Measurements from ENCODE around the gene VAV2.

Gene VAV2

DNA sequence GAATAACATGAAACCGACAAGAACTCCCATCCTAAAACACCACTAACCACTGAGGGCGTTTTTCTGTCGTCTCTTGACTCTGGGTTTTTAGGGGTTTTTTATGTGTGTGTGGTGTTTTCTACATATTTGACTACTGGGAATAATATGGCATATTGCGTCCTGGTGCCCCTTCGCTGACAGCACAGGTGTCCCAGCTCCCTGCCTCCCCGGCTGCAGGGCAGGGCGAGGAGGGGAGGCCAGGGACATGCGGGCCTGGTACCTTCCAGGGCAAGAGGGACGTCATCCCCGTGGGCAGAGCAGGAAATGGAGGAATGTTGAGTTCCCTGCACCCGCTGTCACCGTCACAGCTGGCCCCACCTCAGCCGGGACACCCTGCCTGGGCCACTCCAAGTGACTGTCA is 34.8 kb downstream of the VAV2 start:
- no peaks in the 10 kb centered on the region for H3K36me3 ChIP-seq (ENCODE audit: control insufficient read depth, low read depth, low read length)
- H3K9me3 ChIP-seq (ENCODE audit: control insufficient read depth, low read depth, low read length): no peaks in the 10 kb centered on the region
- no peak overlapping the region for H3K9ac ChIP-seq (ENCODE audit: low read length)
- H3K27ac ChIP-seq (ENCODE audit: low read length): no peak overlapping the region
- H3K27me3 ChIP-seq (ENCODE audit: control insufficient read depth, insufficient read depth, low read length): no peaks in the 10 kb centered on the region
- H3K4me1 ChIP-seq (ENCODE audit: control insufficient read depth, low read depth, low read length): peaks cover 41% of the 10 kb centered on the region
- no peak overlapping the region for H3K4me3 ChIP-seq (ENCODE audit: low read length)

DNA sequence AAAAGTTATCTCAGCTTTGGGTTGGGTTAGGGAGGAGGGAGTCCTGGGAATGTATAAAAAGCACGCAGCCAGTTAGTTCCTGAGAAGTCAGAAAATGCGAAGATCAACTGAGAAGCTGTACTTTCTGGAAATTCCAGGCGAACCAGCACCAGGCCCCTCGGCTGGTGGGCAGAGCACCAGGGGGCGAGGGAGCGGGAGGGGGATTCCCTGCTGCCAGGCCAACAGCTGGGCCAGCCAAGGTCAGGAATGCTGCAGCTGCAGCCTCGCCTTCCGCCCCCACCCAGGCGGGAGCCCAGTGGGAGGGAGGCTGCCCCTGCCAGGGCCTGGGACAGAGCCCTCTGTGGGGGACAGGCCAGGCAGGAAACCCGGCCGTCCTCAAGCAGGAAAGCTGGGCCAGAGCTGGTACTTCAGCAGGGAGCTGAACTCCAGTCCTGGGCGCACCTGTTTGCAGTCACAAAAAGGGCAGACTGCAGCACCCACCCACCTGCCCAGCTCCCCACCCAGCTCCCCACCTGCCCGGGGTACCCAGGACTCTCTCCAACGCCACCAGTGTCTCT is 35.5 kb downstream of the VAV2 start:
- peaks cover 41% of the 10 kb centered on the region for H3K4me1 ChIP-seq (ENCODE audit: control insufficient read depth, low read depth, low read length)

DNA sequence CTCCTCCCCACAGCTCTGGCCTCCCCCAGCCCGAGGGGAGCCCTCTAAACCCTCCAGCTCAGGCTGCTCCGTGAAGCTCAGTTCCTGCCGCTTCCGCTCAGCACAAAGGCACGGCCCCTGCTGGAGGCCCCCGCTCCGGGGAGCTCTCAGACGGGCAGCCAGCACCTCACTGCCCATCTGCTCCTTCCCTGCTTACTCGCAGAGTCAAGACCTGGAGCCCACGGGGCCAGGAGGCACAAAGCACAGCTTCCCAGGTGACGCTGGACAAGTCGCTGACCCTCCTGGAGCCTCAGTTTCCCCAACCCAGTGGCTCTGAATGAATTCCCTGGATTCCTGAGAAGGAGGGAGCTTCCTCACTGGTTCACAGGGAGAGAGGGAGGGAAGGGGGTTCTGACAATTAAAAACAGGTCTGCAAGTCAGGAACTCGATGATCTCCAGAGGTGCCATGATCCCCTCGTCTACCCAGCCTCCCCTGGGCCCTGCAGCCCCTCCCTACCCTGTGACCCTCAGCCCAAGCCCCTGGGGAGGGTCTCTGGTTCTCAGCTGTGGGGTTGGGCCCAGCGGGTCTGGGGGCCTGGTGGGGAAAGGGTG is 36.2 kb downstream of the VAV2 start:
- H3K4me3 ChIP-seq (ENCODE audit: low read length): peak overlapping the region; percentile 5
- H3K27ac ChIP-seq (ENCODE audit: low read length): peak overlapping the region; percentile 9
- peak overlapping the region; percentile 11 for H3K9ac ChIP-seq (ENCODE audit: low read length)
- no peaks in the 10 kb centered on the region for H3K9me3 ChIP-seq (ENCODE audit: control insufficient read depth, low read depth, low read length)
- no peaks in the 10 kb centered on the region for H3K36me3 ChIP-seq (ENCODE audit: control insufficient read depth, low read depth, low read length)
- H3K4me1 ChIP-seq (ENCODE audit: control insufficient read depth, low read depth, low read length): peaks cover 37% of the 10 kb centered on the region
- no peaks in the 10 kb centered on the region for H3K27me3 ChIP-seq (ENCODE audit: control insufficient read depth, insufficient read depth, low read length)

More for the DNA sequence above, 35.5 kb downstream of the VAV2 start:
- no peaks in the 10 kb centered on the region for H3K9me3 ChIP-seq (ENCODE audit: control insufficient read depth, low read depth, low read length)
- peak overlapping the region; percentile 5 for H3K4me3 ChIP-seq (ENCODE audit: low read length)
- no peaks in the 10 kb centered on the region for H3K36me3 ChIP-seq (ENCODE audit: control insufficient read depth, low read depth, low read length)
- H3K27ac ChIP-seq (ENCODE audit: low read length): peak overlapping the region; percentile 9
- peak overlapping the region; percentile 11 for H3K9ac ChIP-seq (ENCODE audit: low read length)
- H3K27me3 ChIP-seq (ENCODE audit: control insufficient read depth, insufficient read depth, low read length): no peaks in the 10 kb centered on the region

DNA sequence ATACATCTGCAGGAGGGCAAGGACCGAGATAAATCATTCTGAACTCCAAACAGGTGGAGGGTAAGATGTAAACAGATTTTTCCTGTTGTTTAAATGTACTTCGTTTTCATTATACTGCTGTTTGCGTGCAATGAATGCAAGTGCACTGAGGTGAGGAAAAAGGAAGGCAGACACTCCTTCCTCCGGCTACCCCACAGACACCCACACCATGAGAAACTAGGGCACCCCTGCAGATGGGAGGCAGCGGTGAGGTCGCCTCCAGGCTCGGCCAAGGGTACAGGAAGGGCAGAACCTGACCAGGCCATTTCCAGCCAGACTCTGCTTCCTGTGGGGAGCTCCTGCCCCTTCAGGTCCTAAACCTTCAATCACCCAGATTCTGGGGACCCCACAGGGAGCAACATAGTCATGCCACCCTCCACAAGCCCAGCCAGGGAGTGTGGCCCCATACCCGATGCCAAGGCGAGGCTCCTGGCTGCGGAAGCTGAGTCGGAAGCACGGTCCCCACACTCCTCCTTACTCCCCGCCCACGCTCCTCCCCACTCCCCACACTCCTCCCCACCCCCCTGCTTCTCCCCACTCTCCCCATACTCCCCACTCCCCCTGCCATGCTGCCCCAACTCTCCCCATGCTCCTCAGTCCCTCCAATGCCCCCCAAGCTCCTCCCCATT is 37.1 kb downstream of the VAV2 start:
- H3K9me3 ChIP-seq (ENCODE audit: control insufficient read depth, low read depth, low read length): no peaks in the 10 kb centered on the region
- no peaks in the 10 kb centered on the region for H3K27me3 ChIP-seq (ENCODE audit: control insufficient read depth, insufficient read depth, low read length)
- peaks cover 33% of the 10 kb centered on the region for H3K4me1 ChIP-seq (ENCODE audit: control insufficient read depth, low read depth, low read length)
- no peak overlapping the region for H3K9ac ChIP-seq (ENCODE audit: low read length)
- no peaks in the 10 kb centered on the region for H3K36me3 ChIP-seq (ENCODE audit: control insufficient read depth, low read depth, low read length)
- H3K4me3 ChIP-seq (ENCODE audit: low read length): no peak overlapping the region
- no peak overlapping the region for H3K27ac ChIP-seq (ENCODE audit: low read length)

DNA sequence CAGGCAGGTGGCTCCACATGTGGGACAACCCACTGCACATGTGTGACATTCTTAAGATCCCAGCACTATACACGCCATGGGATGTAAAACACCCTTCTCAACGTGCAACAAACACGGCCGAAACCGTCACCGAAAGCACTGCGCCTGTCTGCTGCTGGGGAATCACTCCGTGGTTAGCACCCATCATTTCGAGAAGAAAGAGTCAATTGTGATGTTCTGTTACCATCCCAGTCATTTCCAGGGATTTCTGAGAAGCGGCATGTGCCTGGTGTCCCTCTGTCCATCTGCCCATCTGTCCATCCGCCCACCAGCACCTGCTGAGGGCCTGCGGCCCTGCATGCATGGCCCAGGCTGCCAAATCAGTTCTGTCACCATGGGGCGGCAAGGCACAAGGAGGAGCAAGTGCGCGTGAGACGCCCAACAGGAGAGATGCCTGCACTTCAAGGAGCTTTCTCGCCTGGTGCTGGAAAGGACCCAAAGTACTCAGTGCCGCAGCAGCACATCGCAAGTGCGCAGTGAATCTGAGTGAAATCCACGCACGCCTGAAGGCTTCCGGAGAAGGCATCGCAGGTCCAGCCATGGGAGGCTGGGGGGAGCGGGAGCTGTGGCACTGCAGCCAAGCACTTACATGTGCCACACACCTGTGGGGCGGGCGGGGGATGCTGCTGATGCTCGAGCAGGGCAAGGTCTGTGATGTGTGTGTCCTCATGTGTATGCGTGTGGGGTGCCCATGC is 38.0 kb downstream of the VAV2 start:
- Histone ChIP-seq H3K36me3 (ENCODE audit: control insufficient read depth, low read depth, low read length) (no peaks in the 10 kb centered on the region), H3K9me3 (ENCODE audit: control insufficient read depth, low read depth, low read length) (no peaks in the 10 kb centered on the region), H3K27me3 (ENCODE audit: control insufficient read depth, insufficient read depth, low read length) (no peaks in the 10 kb centered on the region), H3K27ac (ENCODE audit: low read length) (no peak overlapping the region), H3K4me3 (ENCODE audit: low read length) (no peak overlapping the region), H3K4me1 (ENCODE audit: control insufficient read depth, low read depth, low read length) (peaks cover 29% of the 10 kb centered on the region), H3K9ac (ENCODE audit: low read length) (no peak overlapping the region)

DNA sequence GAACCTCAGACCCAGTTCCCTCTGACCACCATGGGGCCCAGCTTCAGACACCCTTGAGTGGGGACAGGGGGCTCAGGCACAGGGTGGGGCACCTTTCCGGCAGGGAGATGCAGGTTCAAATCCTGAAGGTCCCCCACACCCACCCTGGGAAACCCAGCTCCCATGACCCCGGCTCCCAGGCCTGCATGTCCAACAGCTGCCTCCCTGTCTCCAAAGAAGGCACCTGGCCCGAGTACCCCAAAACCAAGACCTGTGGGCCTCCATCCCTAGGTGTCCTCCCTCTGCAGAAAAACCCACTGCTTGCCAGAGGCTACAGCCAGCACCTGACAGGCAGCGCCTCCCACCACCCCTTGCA is 38.5 kb downstream of the VAV2 start:
- Histone ChIP-seq H3K27me3 (ENCODE audit: control insufficient read depth, insufficient read depth, low read length) (no peaks in the 10 kb centered on the region), H3K4me3 (ENCODE audit: low read length) (no peak overlapping the region), H3K27ac (ENCODE audit: low read length) (no peak overlapping the region), H3K4me1 (ENCODE audit: control insufficient read depth, low read depth, low read length) (peaks cover 24% of the 10 kb centered on the region), H3K9me3 (ENCODE audit: control insufficient read depth, low read depth, low read length) (no peaks in the 10 kb centered on the region), H3K36me3 (ENCODE audit: control insufficient read depth, low read depth, low read length) (no peaks in the 10 kb centered on the region), H3K9ac (ENCODE audit: low read length) (no peak overlapping the region)

DNA sequence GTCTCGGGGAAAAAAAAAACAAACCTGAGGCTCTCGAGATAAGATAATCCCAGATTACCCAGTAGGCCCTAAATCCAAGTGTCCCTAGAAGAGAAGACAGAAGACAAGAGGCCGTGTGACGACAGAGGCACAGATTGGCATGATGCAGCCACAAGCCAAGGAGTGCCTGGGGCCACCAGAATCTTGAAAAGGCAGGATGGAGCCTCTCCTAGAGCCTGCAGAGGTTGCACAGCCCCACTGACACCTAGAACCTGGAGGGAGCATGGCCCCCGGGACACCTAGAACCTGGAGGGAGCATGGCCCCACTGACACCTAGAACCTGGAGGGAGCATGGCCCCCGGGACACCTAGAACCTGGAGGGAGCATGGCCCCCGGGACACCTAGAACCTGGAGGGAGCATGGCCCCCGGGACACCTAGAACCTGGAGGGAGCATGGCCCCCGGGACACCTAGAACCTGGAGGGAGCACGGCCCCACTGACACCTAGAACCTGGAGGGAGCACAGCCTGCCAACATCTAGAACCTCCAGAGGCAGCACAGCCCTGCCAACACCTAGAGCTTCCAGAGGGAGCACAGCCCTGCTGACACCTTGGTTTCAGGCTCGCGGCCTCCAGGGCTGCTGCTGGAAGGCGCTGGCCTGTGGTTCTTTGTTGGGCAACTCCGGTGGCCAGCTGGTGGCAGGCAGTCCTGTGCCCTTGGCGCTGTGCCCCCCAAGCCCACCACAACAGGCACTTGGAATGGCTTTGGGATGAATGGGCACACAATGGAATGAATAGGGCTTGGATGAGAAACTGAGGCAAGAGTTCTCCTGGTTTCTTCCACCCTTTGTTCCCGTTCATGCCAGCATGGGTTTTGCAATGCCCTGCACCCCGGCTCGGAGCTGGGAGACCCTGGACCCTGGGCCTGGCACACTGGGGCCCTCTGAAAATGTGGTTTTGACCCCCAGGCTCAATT is 39.2 kb downstream of the VAV2 start:
- H3K36me3 ChIP-seq (ENCODE audit: control insufficient read depth, low read depth, low read length): no peaks in the 10 kb centered on the region
- no peak overlapping the region for H3K4me3 ChIP-seq (ENCODE audit: low read length)
- H3K9ac ChIP-seq (ENCODE audit: low read length): no peak overlapping the region
- H3K27ac ChIP-seq (ENCODE audit: low read length): no peak overlapping the region
- H3K9me3 ChIP-seq (ENCODE audit: control insufficient read depth, low read depth, low read length): no peaks in the 10 kb centered on the region
- no peaks in the 10 kb centered on the region for H3K27me3 ChIP-seq (ENCODE audit: control insufficient read depth, insufficient read depth, low read length)
- H3K4me1 ChIP-seq (ENCODE audit: control insufficient read depth, low read depth, low read length): peaks cover 22% of the 10 kb centered on the region

DNA sequence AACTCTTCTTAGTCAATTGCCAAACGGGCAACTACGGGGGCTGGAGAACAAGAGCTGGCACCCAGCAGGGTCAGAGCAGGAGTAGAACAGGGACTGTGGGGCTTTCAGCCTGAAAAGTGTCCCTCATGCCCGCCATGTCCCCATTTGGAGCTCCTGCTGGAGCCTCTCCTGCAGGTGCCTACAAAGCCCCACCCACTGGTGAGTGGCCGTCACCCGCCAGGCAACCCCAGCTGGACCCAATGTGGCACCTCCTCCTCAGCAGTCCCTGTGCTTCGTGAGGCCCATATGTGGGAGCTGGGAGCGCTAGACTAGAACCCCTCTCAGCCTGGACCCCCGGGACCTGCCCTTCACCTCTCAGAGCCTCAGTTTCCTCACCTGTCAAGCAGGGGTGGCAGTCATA is 40.9 kb downstream of the VAV2 start:
- no peak overlapping the region for H3K4me3 ChIP-seq (ENCODE audit: low read length)
- no peaks in the 10 kb centered on the region for H3K27me3 ChIP-seq (ENCODE audit: control insufficient read depth, insufficient read depth, low read length)
- H3K27ac ChIP-seq (ENCODE audit: low read length): no peak overlapping the region
- H3K9ac ChIP-seq (ENCODE audit: low read length): no peak overlapping the region
- no peaks in the 10 kb centered on the region for H3K36me3 ChIP-seq (ENCODE audit: control insufficient read depth, low read depth, low read length)
- H3K9me3 ChIP-seq (ENCODE audit: control insufficient read depth, low read depth, low read length): no peaks in the 10 kb centered on the region
- peaks cover 10% of the 10 kb centered on the region for H3K4me1 ChIP-seq (ENCODE audit: control insufficient read depth, low read depth, low read length)

DNA sequence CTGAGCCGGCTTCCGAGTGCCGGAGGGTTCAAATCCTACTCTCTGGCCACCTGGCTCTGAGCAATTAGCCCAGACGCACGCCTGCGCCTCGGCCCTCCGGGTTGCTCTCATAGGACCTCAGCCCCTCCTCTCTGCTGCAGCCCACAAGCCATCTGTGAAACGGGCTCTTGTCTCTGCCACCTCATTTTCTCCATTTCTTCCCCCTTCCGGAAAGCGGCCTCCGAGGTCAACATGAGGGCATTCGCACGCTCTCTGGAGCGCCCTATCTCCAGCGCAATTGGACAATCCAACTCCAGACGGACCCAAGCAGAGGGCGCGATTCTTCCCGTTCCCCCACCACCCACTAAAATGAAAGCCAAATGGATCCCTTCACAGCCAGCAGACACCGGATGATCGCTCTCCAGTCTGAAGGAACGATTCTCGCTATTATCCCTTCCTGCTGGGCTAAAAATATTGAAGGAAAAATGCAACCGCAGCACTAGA is 41.5 kb downstream of the VAV2 start:
- H3K4me3 ChIP-seq (ENCODE audit: low read length): no peak overlapping the region
- no peaks in the 10 kb centered on the region for H3K36me3 ChIP-seq (ENCODE audit: control insufficient read depth, low read depth, low read length)
- H3K27ac ChIP-seq (ENCODE audit: low read length): no peak overlapping the region
- H3K9ac ChIP-seq (ENCODE audit: low read length): no peak overlapping the region
- no peaks in the 10 kb centered on the region for H3K9me3 ChIP-seq (ENCODE audit: control insufficient read depth, low read depth, low read length)
- H3K27me3 ChIP-seq (ENCODE audit: control insufficient read depth, insufficient read depth, low read length): no peaks in the 10 kb centered on the region
- peaks cover 4% of the 10 kb centered on the region for H3K4me1 ChIP-seq (ENCODE audit: control insufficient read depth, low read depth, low read length)

DNA sequence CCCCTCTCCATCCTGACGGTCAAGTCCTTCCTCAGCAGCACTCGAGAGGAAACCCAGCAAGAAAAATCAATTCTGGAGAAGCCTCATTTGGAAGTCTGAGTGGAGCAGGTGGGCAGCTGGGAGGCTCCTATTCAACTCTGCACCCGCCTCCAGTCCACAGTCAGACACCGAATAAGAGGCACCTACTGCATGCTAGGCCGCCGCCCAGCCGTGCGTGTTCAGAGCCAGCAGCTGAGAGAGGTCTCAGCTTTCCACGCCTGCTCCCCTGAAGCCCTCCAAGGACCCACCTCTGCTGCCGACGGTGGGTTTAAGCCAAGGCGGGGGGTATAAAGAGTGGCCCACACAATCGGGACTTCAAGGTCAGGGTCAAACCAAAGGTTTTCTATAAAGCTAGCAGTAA is 41.9 kb downstream of the VAV2 start:
- Histone ChIP-seq H3K27ac (ENCODE audit: low read length) (no peak overlapping the region), H3K36me3 (ENCODE audit: control insufficient read depth, low read depth, low read length) (no peaks in the 10 kb centered on the region), H3K4me3 (ENCODE audit: low read length) (no peak overlapping the region), H3K9me3 (ENCODE audit: control insufficient read depth, low read depth, low read length) (no peaks in the 10 kb centered on the region), H3K9ac (ENCODE audit: low read length) (no peak overlapping the region), H3K27me3 (ENCODE audit: control insufficient read depth, insufficient read depth, low read length) (no peaks in the 10 kb centered on the region), H3K4me1 (ENCODE audit: control insufficient read depth, low read depth, low read length) (peaks cover 4% of the 10 kb centered on the region)
